Activated CD8-positive, alpha-beta memory T cell treated with anti-CD3 and anti-CD28 coated beads, Interleukin-2, amount 50 U/mL, for 1 hour (primary cell): Measurements from ENCODE around the gene SREBF1.

Experiments used
- DNase-seq: peaks from one replicate; pipeline ENCODE4 v3.0.0-alpha.2; 2020; ENCODE audit errors: extremely low read depth

SREBF1 gene

DNA sequence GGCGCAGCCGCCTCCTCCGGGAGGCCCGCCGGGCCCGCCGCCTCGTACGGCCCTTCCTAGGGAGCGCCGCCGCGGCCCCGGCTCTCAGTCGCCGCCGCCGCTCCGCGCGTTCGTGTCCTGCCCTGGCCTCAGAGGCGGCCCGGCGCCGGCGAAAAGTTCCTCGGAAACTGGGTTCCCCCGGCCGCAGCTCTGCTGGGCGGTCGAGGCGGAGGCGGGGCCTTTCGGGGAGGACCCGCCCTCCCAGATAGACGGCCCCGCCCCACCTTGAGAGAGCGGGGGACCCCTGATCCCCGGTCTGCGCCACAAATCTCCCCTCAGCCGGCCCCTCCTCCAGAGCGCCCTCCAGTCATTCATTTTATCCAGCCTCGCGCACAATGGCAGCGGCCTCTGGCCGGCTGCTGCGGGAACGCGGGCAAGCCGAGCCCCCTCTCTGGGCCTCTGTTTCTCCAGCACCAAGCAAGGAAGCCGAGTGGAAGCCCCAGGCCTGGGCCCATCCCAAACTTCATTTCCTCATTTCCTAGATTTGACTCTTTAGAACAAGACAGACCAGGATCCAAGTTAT is at the start of gene SREBF1:
Gene SREBF1 (minus strand): TSS at position 169 of the 562 bp plus-strand sequence. CDS start 169 bp downstream, outside the sequence.
- DNase-seq: no peak

DNA sequence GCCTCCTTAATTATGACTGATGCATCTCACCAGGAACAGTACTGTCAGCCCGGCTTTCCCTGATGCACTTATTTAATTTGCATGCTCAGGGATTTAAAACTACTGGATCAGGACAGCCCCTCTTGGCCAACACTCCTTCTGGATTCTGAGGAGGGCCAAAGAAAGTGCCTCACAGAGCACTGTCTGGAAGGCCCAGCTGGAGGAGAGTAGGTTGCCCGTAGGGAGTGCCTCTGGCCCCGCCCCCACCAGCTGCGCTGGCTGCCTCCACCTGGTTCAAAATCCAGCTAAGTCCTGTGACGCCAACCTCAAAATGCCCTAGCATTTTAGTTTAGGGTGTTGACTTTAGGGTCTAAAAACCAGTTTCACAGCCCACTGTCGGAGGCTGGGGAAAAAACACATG is 49.4 kb upstream of the SREBF1 start:
- no peak for DNase-seq

DNA sequence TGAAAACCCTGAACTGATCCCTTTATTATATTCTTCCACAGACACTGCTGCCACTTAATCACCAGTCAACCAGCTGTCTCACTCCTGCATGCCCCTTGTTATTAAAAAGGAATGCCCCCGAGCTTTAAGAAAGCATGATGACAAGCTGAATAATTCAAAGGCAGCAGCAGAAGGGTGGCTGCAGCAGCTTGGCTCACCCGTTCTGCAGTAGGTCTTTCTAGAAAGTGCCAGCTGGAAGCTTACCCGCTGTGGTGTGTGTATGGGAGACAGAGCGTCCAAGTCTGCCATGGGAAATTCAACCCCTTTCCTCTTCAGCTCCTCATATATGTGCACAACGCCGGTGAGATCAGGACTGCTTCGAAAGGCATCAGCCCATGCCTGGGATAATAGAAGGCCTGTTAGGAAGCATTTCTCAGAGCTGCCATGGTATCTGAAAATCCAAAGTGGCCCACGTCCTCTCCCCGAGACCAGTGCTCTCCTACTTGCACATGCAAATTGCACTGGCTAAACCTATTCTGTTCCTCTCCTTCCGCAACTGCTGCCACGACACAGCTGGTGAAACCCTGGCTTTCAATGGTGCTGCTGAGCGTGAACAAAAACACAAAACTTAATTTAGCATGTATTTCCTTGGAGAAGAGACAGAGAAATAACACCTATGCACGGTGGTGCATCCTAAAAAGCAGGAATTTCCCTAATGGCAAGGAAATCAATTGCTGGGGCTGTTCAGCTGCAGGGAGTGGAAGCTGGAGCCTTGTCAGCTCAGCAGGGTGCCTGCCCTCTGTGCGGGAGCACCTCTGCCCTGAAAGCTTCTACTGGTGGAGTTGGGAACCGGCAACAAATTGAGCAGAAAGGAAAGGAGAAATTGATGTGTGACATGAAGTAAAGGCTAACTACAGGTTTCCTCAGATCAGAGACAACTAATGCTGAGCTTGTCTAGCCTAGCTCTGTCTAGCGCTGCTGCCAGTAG is 47.9 kb upstream of the SREBF1 start:
- no peak for DNase-seq

DNA sequence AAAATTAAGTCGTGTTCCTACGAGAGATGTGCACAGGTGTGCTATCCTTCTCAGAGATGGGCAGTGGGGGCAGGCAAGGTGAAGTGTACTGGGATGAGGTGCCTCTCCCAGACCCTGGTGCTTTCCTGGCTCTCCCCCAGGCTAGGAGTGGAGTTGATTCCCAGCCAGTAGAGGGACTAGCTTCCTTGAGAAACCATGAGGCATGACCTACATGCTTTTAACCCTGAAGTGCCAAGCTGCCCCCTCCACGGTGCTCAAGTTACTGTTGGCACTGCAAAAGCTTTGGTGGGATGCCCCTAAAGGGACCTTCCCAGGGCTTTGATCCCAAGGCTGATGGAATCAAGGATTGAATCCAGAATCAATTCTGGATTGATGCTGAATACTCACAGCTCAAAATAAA is 47.0 kb upstream of the SREBF1 start:
- no peak for DNase-seq

DNA sequence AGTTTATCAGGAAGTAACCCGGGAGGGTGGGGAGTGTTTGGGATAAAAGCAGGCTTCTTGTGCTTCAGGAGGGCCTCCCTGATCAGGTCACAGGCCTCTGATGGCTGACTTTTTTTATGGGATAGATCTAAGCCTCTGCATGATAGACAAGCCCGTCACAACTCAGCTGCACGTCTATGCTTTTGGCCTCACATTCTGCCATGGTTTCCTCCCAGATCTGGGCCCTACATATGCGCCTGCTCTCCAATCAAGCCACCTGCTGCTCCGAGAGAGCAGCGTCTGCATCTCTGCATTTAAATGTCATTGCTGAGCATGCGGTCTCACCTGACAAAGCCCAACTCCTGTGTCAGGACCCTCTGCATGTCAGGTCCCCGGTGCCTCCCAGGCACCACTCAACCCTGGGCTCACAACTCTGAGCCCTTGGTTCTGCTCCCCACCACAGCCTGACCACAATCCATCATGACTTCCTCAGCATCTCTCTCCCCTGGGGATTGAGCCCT is 45.3 kb upstream of the SREBF1 start:
- no peak for DNase-seq

DNA sequence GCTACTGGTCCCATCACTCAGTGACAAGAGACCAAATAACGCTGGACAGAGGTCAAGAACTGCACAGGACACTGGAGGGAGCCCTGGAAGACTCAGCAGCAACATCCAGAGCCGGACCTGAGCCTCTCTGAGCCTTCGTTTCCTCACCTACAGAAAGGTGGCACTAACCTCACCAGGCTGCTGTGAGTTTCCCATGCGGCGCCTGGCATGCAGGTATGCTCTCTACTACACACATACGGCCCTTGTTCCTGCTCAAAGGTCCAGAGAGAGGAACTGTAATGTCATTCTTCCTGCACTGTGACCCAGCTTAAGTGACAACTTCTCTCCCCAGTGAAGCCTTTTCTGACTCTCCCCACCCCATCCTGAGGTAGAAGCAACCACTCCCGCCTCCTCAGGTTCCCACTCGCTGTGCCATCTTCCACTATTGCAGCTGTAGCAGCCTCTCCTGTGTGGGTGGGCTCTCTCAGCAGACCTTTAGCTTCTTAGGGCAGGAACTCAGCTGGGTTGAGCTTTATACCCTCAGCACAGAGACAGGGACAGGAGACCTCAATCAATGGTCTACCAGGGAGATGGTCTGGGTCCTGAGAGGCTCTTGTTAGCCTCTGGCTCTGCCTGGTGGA is 43.9 kb upstream of the SREBF1 start:
- DNase-seq: no peak

DNA sequence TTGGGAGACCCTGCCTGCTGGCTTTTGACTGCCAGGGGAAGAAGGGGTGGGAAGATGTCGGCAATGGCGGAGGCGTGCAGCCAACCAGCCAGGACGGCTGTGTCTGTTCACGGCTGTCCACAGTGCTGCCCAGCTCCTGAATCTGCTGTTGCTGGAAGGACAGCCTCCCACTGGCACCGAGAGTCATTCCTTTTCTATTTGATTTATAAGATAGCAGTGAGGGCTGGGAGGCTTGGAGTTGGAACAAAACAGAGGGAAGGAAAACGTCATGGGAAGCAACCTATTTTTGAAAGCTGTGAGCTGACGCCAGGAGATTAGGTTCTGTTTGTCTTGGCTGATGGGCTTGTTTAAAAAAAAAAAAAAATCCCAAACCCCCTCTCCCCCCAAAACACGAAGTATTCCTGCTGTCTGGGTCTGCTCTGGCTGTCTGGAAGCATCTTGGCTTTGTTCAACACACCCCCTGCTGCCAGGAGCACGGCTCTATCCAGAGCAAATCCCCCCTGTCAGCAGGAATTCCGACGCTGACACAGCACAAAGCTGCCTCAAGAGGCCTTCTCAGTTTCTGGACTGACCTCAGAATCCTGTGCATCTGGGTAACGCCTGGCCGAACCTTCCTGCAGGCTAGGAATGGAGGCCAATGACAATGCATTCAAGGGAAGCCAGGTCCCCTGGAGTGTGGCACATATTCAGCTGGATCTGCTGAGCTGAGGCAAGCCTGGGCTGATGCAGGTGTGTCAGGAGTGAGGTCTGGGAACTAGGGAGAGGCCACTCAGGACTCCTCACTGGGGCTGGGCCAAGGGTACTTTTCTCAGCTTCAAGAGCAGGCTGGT is 41.0 kb upstream of the SREBF1 start:
- no peak for DNase-seq

DNA sequence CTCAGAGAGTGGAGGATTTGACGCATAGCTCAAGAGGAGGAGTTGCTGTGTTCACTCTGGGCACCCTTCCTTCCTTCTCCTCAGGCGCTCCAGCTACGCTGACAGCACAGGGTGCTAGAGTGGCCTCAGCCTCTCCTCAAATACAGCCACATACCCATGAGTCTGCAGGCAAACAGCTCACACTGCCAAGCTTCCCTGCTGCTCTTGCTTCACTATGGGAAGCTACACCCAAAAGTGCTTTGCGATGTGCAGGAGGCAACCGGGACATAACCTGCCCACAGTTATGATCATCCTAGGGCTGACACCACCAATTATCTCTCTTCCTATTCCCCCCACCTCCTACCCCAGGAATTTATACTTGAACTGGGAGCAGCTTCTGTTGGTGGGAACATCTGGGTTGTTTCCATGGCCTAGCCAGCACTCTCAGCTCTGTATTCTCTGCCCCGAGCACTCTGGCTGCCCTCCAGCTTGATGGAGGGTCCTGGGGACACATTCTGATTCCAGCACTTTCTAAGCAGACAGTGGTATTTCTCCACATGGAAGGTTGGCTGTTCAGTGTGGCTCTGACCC is 40.3 kb upstream of the SREBF1 start:
- DNase-seq: no peak

DNA sequence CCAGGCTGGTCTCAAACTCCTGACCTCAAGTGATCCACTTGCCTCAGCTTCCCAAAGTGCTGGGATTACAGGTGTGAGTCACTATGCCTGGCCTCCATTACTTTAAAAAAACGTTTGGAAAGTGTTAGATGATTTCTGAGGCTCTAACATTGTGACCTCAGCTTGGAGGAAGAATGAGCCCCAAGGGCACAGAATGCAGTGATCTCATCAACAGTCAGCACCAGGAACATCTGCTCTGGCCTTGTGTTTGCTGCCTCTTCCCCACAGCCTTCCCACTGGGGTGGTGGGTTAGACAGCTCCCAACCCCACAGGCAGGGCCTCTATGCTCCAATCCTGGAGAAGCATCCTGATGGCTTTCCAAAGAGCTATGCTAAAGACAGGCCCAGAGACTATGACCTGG is 37.7 kb upstream of the SREBF1 start:
- DNase-seq: no peak

DNA sequence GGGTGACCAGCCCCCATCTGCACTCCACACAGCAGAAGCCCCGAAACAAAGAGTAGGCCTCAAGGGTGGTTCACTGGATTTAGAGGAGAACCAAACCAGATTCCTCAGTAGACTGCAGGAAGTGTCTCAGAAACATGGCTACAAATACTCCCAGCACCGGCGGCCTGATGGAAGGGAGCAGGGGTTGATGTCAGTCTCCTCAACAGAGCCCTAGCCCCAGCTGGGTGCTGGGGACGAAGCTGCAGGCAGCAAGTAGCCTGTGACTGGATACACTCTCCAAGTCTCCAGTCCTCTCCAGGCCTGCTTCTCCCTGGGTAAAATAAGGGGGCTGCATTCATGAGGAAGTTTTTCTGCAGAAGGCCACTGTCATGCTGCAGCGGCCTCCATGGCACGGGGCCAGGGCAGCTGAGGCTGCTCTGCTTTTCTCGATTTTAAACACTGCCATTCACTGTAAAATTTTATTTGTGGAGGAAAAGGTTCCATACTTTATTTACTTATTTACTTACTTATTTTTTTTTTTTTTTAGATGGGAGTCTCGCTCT is 36.7 kb upstream of the SREBF1 start:
- no peak for DNase-seq

DNA sequence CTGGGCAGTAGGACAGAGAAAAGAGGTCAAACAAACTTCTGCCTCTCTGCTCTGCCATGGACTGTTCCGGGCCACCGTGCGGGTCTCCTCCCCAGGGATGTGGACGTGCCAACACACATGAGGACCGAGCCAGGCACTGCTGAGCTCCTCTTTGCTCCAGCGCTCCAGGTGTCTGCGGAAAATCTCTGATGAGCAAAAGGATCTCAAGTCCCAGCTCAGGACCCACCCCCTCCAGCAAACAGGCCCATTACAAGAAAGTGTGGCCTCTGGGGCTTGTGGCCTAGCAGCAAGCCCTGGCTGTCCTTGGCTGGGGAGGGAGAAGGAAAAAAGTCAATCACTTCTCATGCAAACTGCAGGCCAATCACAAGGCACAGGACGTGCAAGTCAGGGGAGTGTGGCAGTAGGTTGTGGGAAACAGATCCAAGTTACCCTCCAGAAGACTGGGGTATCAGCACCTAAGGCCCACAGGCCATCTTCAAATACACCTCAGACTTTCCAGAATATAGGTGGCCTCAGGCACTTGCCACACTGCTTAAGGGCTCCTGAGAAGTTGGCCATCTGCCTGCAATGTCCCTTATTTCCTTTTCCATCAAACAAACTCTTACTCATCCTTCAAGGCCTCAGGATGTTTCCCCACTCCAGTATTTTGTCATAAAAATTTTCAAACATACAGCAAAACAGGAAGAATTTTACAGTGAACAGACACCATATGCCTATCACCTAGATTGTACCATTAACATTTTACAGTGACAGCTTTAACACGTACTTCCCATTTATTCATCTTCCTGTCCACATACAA is 36.0 kb upstream of the SREBF1 start:
- no peak for DNase-seq

DNA sequence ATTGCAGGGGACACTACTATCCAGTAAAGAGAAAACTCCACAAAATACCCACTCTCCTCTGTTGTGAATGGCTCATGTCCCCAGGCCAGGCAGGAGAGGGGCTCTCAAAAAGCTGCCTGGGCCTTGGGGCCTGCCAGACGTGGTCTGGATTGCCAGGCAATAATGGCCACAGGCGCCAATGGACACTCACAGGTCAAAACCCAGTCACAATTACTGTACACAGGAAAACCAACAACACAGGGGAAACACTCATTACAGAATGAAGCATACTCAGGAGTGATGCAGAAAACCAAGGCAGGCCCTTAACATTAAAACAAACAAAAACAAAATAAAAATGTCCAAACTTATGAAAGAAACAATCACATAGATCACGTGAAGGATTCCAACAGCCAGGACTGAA is 35.1 kb upstream of the SREBF1 start:
- DNase-seq: no peak

DNA sequence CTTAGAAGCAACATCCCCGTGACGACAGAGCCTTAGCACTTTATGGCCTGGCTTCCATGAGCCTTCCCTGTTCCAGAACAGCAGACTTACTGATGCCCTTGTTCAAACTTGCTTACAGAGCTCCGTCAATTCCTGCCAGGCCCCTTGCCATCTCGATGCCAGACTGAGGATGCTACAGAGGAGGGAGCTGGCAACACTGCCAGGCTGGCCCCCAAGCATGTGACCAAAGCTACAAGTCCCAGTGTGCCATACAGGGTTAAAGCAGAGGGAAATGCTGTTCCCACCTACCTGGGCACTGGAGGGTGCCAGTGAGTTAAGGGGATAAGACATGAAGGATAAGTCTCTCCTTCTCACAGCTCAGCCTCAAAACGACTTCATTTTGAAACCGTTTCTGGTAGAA is 33.5 kb upstream of the SREBF1 start:
- DNase-seq: no peak

DNA sequence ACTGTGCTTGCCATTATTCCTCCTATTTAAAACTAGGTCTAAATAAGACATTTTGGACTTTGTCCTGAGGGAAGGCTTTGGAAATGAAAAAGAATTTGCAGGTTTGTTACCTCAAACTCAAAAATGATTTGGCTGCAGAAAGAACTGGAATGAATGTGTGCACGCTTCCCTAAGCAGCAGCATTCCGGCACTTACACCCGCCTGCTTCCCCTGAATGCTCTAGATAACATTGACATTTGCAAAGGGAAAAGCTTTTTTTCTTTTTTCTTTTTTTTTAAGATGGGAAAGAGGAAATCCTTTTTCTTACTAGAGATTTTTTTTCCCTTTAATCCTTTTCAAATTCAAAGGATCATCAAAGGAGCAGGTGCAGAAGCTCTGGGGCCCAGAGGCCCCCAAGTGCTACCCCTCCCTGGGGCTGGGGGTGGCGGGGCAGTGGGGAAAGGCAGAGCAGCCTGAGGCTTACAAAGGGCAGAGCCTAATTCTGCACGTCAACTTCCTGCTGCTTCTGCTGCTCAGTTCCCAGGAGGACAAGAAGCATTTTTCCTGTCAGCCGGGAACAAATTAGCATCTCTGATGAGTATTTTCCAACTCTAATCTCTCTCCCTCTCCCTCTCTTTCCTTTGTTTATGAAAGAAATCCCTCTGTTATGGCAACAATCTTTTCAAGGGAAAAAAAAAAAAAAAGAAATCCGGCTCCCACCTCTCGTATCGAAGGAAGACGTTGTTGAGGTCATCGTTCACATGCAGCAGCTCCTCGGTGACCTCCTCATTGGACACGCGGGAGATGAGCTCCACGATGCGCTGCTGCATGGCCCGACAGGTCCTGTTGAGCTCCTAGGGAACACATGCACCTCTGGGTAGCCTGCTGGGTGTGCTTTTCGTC is 32.1 kb upstream of the SREBF1 start:
- DNase-seq: no peak

DNA sequence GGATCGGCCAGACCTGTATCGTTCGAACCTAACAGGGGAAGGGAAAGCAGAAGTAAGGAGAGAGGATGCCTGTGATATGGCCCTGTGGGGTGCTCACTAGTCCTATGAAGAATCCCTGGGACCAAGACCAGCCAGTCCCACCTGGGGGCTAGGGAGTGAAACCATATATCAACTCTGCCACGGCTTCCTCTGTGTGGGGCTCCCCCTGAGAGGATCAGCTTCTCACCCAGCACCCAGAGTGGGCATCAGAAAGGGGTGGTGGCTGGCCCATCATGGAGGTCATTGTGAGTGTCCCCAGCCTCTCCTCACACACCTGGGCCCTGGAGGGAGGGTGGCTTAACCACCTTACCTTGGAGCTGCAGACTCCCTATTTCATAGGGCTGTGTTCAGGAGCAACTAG is 30.1 kb upstream of the SREBF1 start:
- no peak for DNase-seq

DNA sequence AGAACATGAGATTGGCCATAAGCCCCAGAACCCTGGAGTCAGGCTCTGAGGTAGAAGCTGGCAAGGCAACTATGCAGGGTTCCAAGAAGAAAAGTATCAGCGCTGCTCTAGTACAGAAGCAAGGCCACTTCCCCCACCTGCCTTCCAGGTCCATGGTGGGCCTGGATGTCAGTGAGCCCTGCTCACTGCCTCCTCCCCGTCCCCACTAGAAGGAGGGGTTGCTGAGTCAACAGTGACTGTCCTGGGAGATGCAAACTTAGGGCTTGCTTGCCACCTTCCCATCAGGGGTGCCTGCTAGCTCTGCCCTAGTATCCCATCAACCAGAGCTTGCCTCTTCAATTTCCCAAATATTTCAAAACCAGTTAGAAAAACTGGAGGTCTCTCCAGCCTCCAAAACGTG is 29.6 kb upstream of the SREBF1 start:
- no peak for DNase-seq

DNA sequence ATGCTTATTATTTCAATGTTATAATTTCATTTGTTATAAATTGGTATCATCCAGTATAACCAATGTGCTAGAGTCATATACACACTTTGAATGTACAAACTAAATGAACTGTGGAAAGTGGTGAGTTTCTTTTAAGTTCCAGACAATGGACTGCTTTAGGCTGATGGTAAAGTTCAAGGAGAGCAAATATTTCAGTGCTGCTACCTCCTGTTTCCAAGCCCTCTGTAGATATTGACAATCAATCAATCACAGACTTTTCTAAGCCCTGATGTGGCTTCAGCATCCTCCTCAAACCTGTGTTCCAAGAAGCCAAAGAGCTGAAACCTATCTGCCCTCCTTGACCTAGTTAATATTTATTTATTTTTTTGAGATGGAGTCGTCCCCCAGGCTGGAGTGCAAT is 28.2 kb upstream of the SREBF1 start:
- DNase-seq: no peak

DNA sequence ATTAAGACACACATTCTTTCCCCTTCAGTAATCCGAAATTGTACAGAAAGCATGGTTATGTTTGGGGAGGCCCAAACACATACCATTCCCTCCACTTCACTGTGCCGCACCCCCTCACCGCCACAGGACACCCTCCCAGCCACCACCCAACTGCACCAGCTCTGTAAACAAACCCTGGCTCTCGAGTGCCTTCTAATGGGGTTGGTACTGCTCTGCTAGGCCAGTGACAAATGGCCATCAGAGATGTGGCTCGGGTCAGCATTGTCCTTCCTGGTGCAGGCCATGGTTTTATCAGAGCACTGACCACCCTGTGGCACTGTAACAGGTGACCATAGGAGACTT is 24.0 kb upstream of the SREBF1 start:
- DNase-seq: no peak
